ENCODE results near the gene CYP4F2. TPM values are rescaled to one million over a fixed set of nuclear protein-coding genes. Genes with fewer than 3 reads are reported as not detected.

Gene CYP4F2
- total and polyA plus RNA-seq, 10 of the 15 experiments (the other 5 are each of a cell fraction or from before 2014, with no cell fraction given), result 0.08 to 3.5 (median 0.63) TPM

DNA sequence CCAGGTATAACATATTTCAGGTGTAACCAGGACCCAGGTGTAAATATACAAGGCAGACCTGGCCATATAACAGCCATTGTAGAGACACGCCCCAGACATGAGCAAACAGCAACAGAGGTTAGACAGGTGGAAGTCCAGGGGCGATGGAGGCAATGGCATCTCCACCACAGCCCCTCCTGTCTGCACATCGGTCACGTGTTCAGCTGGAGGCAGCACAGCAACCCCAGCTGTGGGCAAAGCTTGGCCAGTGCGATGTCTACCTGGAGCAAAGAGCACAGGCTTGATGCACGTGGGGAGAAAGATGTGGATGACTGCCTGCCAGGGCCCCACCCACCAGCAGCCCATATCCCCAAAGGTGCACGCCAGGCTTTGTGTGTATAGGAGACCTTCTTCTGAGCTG lies 4.4 kb downstream of the CYP4F2 start:
- intact Hi-C loops (cut with micrococcal nuclease; ENCODE audit: unreplicated experiment), result no loop called here

More for the DNA sequence above, 4.4 kb downstream of the CYP4F2 start:
- ChIA-PET CTCF (no interaction called here), SMC1A (ENCODE audit: uncharacterized antibody, unreplicated experiment) (no interaction called here), POLR2A (no interaction called here), RAD21 (ENCODE audit: unreplicated experiment) (no interaction called here)
- 1% methylated on average over 7 of the region's 7 CpGs for WGBS (ENCODE audit: insufficient coverage, insufficient replicate concordance, low lambda C conversion rate, missing lambda C conversion rate)
- BruUV-seq (replicated peaks), result no TSS peak
- no peak overlapping the region for H3K9ac ChIP-seq (ENCODE audit: control insufficient read depth, insufficient read depth, low read length)
- no peak overlapping the region for H3K4me3 ChIP-seq
- TF ChIP-seq, protein P1, sequence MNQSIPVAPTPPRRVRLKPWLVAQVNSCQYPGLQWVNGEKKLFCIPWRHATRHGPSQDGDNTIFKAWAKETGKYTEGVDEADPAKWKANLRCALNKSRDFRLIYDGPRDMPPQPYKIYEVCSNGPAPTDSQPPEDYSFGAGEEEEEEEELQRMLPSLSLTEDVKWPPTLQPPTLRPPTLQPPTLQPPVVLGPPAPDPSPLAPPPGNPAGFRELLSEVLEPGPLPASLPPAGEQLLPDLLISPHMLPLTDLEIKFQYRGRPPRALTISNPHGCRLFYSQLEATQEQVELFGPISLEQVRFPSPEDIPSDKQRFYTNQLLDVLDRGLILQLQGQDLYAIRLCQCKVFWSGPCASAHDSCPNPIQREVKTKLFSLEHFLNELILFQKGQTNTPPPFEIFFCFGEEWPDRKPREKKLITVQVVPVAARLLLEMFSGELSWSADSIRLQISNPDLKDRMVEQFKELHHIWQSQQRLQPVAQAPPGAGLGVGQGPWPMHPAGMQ (IDR thresholded peaks at IDR 0.05; ENCODE audit: borderline replicate concordance), result no peak
- TF ChIP-seq, protein P2, sequence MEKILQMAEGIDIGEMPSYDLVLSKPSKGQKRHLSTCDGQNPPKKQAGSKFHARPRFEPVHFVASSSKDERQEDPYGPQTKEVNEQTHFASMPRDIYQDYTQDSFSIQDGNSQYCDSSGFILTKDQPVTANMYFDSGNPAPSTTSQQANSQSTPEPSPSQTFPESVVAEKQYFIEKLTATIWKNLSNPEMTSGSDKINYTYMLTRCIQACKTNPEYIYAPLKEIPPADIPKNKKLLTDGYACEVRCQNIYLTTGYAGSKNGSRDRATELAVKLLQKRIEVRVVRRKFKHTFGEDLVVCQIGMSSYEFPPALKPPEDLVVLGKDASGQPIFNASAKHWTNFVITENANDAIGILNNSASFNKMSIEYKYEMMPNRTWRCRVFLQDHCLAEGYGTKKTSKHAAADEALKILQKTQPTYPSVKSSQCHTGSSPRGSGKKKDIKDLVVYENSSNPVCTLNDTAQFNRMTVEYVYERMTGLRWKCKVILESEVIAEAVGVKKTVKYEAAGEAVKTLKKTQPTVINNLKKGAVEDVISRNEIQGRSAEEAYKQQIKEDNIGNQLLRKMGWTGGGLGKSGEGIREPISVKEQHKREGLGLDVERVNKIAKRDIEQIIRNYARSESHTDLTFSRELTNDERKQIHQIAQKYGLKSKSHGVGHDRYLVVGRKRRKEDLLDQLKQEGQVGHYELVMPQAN (conservative IDR thresholded peaks at IDR 0.05), result no peak
- TF ChIP-seq EZH2 (IDR thresholded peaks at IDR 0.05; ENCODE audit: borderline replicate concordance, control insufficient read depth, low read depth, low read length) (no peak), MXI1 (IDR thresholded peaks at IDR 0.05; ENCODE audit: low read depth, low read length) (no peak), SMAD1 (IDR thresholded peaks at IDR 0.05; ENCODE audit: low read depth, partially characterized antibody) (no peak), NR2C1 (IDR thresholded peaks at IDR 0.05) (no peak), BRCA1 (IDR thresholded peaks at IDR 0.05; ENCODE audit: low read depth, low read length) (no peak), SIX5 (IDR thresholded peaks at IDR 0.05; ENCODE audit: low read depth, low read length, severe bottlenecking) (no peak), MYC (IDR thresholded peaks at IDR 0.05; ENCODE audit: insufficient read depth, insufficient read length, insufficient replicate concordance, low read length, severe bottlenecking) (no peak), GATAD2B (conservative IDR thresholded peaks at IDR 0.05; ENCODE audit: low read depth) (no peak), CBX3 (IDR thresholded peaks at IDR 0.05; ENCODE audit: borderline replicate concordance, low read depth) (no peak), IKZF1 (conservative IDR thresholded peaks at IDR 0.05) (no peak), SRF (IDR thresholded peaks at IDR 0.05; ENCODE audit: low read depth in 2 of 2, low read length in 2 of 2) (no peak), ZBED1 (IDR thresholded peaks at IDR 0.05; ENCODE audit: borderline replicate concordance) (no peak), JUND (IDR thresholded peaks at IDR 0.05; ENCODE audit: low read depth, low read length) (no peak), HCFC1 (IDR thresholded peaks at IDR 0.05; ENCODE audit: low read length) (no peak), JUNB (IDR thresholded peaks at IDR 0.05) (no peak), IKZF2 (IDR thresholded peaks at IDR 0.05) (no peak)
- TF ChIP-seq, protein P3, sequence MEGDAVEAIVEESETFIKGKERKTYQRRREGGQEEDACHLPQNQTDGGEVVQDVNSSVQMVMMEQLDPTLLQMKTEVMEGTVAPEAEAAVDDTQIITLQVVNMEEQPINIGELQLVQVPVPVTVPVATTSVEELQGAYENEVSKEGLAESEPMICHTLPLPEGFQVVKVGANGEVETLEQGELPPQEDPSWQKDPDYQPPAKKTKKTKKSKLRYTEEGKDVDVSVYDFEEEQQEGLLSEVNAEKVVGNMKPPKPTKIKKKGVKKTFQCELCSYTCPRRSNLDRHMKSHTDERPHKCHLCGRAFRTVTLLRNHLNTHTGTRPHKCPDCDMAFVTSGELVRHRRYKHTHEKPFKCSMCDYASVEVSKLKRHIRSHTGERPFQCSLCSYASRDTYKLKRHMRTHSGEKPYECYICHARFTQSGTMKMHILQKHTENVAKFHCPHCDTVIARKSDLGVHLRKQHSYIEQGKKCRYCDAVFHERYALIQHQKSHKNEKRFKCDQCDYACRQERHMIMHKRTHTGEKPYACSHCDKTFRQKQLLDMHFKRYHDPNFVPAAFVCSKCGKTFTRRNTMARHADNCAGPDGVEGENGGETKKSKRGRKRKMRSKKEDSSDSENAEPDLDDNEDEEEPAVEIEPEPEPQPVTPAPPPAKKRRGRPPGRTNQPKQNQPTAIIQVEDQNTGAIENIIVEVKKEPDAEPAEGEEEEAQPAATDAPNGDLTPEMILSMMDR (IDR thresholded peaks at IDR 0.05 in 2 of 3, conservative IDR thresholded peaks at IDR 0.05 in 1 of 3; ENCODE audit: control insufficient read depth in 2 of 3, extremely low read depth in 1 of 3, insufficient read depth in 1 of 3, low read depth in 3 of 3, low read length in 3 of 3), result no peak
- H3K27me3 ChIP-seq (replicated peaks in 1 of 2; ENCODE audit: control insufficient read depth in 2 of 2, insufficient read depth in 2 of 2, low read length in 1 of 2), result no peaks in the 10 kb centered on the region
- no peaks in the 10 kb centered on the region for H3K36me3 ChIP-seq (ENCODE audit: control insufficient read depth in 2 of 2, insufficient read depth in 2 of 2, low read length in 1 of 2)
- no peaks in the 10 kb centered on the region; the same call in 2 of the 3 replicates for H3K9me3 ChIP-seq (replicated peaks; ENCODE audit: control insufficient read depth, insufficient read depth, low read length)
- H3K4me2 ChIP-seq (ENCODE audit: control insufficient read depth, insufficient read depth), result no peak overlapping the region
- no peaks in the 10 kb centered on the region for H4K20me1 ChIP-seq (ENCODE audit: control insufficient read depth, insufficient read depth)
- H3K79me2 ChIP-seq (ENCODE audit: control insufficient read depth, insufficient read depth, low read length), result no peaks in the 10 kb centered on the region
- H3K27ac ChIP-seq (ENCODE audit: control insufficient read depth, insufficient read depth), result no peak overlapping the region
- DNase-seq (ENCODE audit: low read depth, low spot score), result no peak
- H2AFZ ChIP-seq (ENCODE audit: control insufficient read depth, low read depth, low read length), result no peak overlapping the region
- no peak for FAIRE-seq
- in situ Hi-C loops (cut with MboI), result no loop called here
- no peak for ATAC-seq
- no peaks in the 10 kb centered on the region for H3K4me1 ChIP-seq (ENCODE audit: control insufficient read depth, insufficient read depth, low read length)

Data from GM12878 (cell line).